Activated CD8-positive, alpha-beta memory T cell treated with anti-CD3 and anti-CD28 coated beads, Interleukin-2, amount 10 ng/mL, durations not matched to agents 7 days and 5 days (primary cell): ENCODE data around the gene LRP1B. TPM values are rescaled to one million over a fixed set of nuclear protein-coding genes. Genes with fewer than 3 reads are reported as not detected.

Experiments
- ATAC-seq: fragments of 150-1000 bp; cut with Tn5 transposase; one replicate; pipeline ENCODE4 v1.10.0; 2021; ENCODE audit warnings: moderate library complexity
- CTCF ChIA-PET: fragments of 350-600 bp; sonication (Branson Sonifier 250); formaldehyde crosslinking; loops from one replicate; lab custom pipeline; 2021; ENCODE audit warnings: antibody characterized with exemption; lab: Charles Lee
- DNase-seq: peaks from one replicate; pipeline ENCODE4 v3.0.0-alpha.2; 2020
- H3K27ac Mint-ChIP-seq: one replicate; pipeline ENCODE4 v1.8.0; 2021; ENCODE audit warnings: mild to moderate bottlenecking, mixed read lengths
- H3K27me3 Mint-ChIP-seq: one replicate; pipeline ENCODE4 v1.8.0; 2021; ENCODE audit warnings: mixed read lengths
- H3K36me3 Mint-ChIP-seq: one replicate; pipeline ENCODE4 v1.8.0; 2021; ENCODE audit warnings: mild to moderate bottlenecking, mixed read lengths
- H3K4me1 Mint-ChIP-seq: one replicate; pipeline ENCODE4 v1.8.0; 2021; ENCODE audit warnings: mixed read lengths
- H3K4me3 Mint-ChIP-seq: one replicate; pipeline ENCODE4 v1.8.0; 2021; ENCODE audit warnings: mild to moderate bottlenecking, moderate library complexity, mixed read lengths
- H3K9me3 Mint-ChIP-seq: one replicate; pipeline ENCODE4 v1.8.0; 2022; ENCODE audit warnings: low read depth, mixed read lengths
- total RNA-seq, 2 experiments: library from RNA; stranded (reverse); gene quantifications; one replicate each; pipeline ENCODE4 v1.2.3, GENCODE V29; 2021

The LRP1B gene
- total RNA-seq, 2 experiments from 2014 or later = not detected

DNA sequence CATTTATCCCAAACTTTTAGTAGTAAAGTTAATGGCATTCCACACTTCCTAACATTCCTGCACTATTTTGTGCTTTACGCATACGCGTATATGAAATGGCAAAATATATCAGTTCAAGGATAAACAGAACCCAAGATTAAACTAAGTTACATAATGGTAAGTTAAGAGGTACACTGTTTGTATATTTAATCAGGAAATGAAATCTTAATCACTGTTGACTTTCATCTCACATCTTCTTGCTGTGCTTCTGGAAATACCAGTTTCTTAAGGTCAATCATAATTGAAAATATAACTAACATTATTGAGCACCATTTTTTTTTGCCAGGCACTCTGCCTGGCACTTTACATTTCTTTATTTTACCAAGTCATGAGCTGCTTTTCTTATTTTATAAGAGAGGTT is 565.2 kb downstream of the LRP1B start:
- Mint-ChIP-seq H3K27me3 (no peaks in the 10 kb centered on the region), H3K36me3 (no peaks in the 10 kb centered on the region), H3K4me1 (no peaks in the 10 kb centered on the region), H3K9me3 (peaks cover 5% of the 10 kb centered on the region), H3K4me3 (no peak overlapping the region), H3K27ac (no peak overlapping the region)
- CTCF ChIA-PET = no interaction called here
- no peak for DNase-seq
- no peak for ATAC-seq

DNA sequence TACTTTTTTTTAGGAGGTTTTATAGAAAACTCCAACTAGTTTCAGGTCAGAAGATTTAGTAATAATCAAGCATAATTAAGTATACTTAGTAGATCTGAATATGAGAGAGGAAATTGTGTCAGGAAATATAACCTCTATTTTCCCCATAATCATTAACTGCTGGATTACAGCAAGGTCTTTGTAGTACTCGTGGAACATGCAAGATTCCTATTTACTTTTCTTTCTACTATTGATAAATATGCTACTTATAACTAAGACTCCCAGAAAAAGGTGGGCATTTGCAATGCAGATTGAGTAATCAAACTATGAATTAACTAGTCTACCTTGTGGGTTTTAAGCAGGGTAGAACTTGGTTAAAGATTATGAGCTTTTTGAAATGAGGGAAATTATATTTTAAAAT is 570.1 kb downstream of the LRP1B start:
- ATAC-seq (no peak), DNase-seq (no peak)
- Mint-ChIP-seq H3K9me3 (peaks cover 4% of the 10 kb centered on the region), H3K27me3 (no peaks in the 10 kb centered on the region), H3K36me3 (no peaks in the 10 kb centered on the region), H3K4me1 (no peaks in the 10 kb centered on the region), H3K4me3 (no peak overlapping the region), H3K27ac (no peak overlapping the region)
- CTCF ChIA-PET = no interaction called here

DNA sequence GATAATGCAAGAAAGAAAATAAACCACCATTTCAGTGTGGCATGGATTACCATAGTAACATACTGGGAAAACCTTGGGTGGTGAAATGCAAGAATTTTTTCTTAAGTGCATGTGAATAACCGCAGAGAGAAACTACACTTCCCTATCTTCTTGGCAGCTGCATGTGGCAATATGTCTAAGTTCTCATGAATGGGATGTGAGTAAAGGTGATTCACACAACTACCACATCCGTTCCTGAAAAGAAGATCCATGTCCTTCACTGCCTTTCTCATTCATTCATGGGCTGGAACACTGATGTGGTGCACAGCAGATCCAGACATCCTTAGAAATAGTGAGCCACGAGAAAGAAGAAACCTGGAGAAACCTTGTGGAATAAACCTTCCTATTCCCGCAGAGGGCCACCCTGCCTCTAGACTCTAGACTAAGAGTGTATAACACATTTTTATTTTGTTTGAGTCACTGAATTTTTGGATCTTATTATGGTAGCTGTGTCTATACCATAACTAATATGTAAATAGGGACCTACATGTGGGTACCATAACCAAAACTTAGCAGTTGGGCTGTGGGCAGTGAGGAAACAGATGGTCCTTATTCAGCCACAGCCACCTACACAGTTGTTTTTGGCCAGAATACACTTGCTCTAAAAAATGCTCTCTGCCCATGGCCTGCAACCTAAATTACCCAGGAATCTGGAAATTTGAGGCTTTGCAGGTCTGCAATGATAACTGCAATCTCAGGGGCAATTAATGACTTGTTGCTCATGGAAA is 573.3 kb downstream of the LRP1B start:
- H3K36me3 Mint-ChIP-seq = no peaks in the 10 kb centered on the region
- no peak for DNase-seq
- H3K4me3 Mint-ChIP-seq = no peak overlapping the region
- H3K27ac Mint-ChIP-seq = no peak overlapping the region
- no peaks in the 10 kb centered on the region for H3K4me1 Mint-ChIP-seq
- H3K27me3 Mint-ChIP-seq = no peaks in the 10 kb centered on the region
- peaks cover 6% of the 10 kb centered on the region for H3K9me3 Mint-ChIP-seq
- no peak for ATAC-seq
- CTCF ChIA-PET = no interaction called here

DNA sequence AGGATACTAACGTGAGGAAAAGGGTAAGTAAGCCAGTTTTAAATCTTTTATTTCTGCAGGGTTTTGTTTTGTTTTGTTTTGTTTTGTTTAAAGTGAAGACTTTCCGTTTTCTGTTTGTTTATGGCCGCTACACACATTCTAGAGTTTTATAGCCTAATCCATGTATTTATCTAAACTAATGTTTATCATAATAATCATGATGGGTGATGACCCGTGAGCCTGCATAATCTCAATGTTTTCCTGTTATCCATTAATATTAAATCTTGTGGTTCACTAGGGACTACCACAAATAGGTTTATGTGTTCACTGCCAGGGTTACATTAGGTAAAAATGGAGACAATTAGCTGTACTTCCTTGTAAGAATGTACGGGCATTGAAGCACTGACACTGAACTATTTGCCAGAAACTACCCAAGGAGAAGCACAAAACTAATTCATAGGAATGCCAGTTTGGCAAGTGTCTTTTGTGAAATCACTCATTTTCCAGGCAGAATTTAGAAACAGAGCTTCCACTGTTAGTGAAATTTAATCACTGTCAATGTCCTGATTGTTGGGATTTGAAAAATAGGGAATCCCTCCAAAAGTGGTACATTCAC is 574.8 kb downstream of the LRP1B start:
- Mint-ChIP-seq H3K4me1 (no peaks in the 10 kb centered on the region), H3K27ac (no peak overlapping the region), H3K27me3 (no peaks in the 10 kb centered on the region), H3K9me3 (peaks cover 6% of the 10 kb centered on the region), H3K36me3 (no peaks in the 10 kb centered on the region), H3K4me3 (no peak overlapping the region)
- ATAC-seq (no peak), DNase-seq (no peak)
- CTCF ChIA-PET = no interaction called here

DNA sequence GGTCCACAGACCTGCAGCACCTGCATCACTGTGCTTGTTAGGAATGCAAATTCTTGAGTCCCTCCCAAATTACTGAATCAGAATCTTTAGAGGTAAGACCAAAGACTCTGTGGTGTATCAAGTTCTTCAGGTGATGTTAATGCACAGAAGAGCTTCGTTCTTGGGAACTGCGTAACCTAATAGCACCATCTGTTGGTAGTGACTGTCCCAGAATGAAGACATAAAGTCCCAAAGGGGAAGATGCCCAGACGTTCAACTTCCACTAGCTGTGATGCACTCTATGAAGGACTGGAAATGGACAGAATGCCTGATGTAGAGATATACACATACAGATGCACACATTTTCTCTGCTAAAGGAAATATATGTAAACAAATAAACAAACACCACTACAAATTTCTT is 576.0 kb downstream of the LRP1B start:
- no peaks in the 10 kb centered on the region for H3K4me1 Mint-ChIP-seq
- H3K27ac Mint-ChIP-seq = no peak overlapping the region
- CTCF ChIA-PET = interaction anchor here (0.7 kb wide), 1 partner anchor 14 kb away, joined by 3 read pairs; no protein-coding TSS in a partner anchor
- H3K36me3 Mint-ChIP-seq = no peaks in the 10 kb centered on the region
- H3K9me3 Mint-ChIP-seq = peaks cover 6% of the 10 kb centered on the region
- H3K27me3 Mint-ChIP-seq = no peaks in the 10 kb centered on the region
- no peak for DNase-seq
- H3K4me3 Mint-ChIP-seq = no peak overlapping the region
- ATAC-seq = no peak

DNA sequence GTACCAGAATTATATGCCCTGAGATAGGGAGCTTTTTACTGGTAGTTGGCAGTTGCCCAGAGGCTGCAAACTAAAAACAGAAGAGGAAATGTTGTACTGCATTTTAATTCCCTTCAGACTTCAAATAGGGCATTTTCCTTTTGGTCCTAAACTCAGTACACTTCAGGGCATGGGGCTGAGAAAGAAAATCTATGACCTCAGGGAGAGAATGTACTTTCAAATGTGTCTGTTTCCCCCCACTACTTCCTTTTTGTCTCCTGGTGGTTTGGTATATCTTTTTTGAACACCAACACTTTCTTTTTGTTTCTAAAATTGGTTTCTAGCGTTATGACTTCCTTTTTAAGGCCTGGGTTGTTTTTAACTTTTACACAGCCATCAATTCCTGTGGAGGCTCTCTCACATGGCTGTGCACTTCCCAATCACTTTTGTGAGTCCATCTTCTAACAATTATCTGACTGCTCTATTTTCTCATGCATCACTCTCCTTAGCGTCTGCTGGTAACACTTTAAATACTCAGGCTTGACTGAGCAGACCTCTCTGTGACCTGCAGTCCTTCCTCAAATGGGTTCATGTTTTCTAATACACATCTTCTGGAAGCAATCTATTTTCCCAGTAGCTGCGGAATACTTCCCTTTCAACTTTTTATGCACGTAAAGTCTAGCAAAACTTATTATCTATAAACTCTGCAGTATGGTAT is 596.0 kb downstream of the LRP1B start:
- Mint-ChIP-seq H3K9me3 (peaks cover 5% of the 10 kb centered on the region), H3K27me3 (no peaks in the 10 kb centered on the region), H3K27ac (no peak overlapping the region), H3K4me3 (no peak overlapping the region), H3K36me3 (no peaks in the 10 kb centered on the region), H3K4me1 (no peaks in the 10 kb centered on the region)
- DNase-seq (no peak), ATAC-seq (no peak)
- CTCF ChIA-PET = no interaction called here

DNA sequence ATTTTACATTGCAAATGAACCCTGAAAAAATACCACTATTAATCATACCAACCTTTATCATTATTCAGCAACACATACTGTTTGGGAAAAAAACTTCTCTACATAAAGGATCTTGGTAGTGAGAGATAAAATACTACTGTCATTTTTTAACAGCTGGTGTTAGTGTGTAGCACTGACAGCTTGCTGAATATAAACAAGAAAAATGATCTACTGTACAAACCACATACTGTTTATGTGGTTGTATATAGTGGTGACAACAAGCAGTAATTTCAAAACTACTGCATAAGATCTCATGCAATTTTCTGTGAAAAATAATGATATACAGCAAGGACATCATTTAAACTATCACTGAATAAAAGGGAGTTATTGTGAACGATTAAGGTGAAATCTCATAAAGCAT is 601.2 kb downstream of the LRP1B start:
- H3K27ac Mint-ChIP-seq = no peak overlapping the region
- H3K4me1 Mint-ChIP-seq = no peaks in the 10 kb centered on the region
- H3K9me3 Mint-ChIP-seq = peaks cover 2% of the 10 kb centered on the region
- CTCF ChIA-PET = no interaction called here
- H3K4me3 Mint-ChIP-seq = no peak overlapping the region
- no peaks in the 10 kb centered on the region for H3K36me3 Mint-ChIP-seq
- DNase-seq (no peak), ATAC-seq (no peak)
- H3K27me3 Mint-ChIP-seq = no peaks in the 10 kb centered on the region

DNA sequence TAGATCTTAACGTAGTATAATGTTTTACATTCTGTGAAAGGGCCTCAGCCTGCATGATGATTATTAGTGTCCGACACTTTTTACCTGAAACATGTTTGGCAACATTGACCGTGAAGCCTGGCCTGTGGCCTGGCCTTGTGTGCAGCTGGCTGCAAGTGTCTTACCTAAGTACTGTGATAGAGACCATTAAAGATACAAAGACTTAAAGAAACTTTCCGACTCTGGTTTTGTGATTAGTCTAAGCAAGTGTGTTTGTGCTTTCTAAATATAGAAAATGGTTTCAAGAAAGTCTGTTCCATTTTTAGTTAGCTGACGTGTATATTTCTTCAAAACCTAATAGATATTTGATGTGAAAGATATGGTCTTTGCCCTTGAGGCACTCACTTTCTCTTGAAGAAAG is 601.8 kb downstream of the LRP1B start:
- Mint-ChIP-seq H3K36me3 (no peaks in the 10 kb centered on the region), H3K27me3 (no peaks in the 10 kb centered on the region), H3K27ac (no peak overlapping the region), H3K4me3 (no peak overlapping the region), H3K4me1 (no peaks in the 10 kb centered on the region), H3K9me3 (no peaks in the 10 kb centered on the region)
- CTCF ChIA-PET = no interaction called here
- DNase-seq (no peak), ATAC-seq (no peak)

DNA sequence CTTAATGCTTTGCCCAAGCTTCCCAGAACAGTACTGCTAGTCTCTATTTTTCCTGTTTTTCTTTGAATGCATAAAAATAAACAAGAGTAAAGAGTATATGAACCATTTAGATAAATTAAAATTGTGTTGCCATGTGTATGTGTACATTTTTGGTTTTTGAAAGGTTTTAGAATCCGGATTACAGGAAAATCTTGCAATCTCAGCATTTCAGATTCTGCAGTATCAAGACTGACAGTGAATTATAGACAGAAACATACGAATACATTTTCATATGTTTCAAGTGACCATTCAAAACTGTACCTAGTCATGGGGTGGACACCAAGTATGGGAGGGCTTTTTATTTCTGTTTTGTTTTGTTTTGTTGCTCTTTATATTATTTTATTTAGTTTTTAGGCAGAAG is 604.1 kb downstream of the LRP1B start:
- CTCF ChIA-PET = no interaction called here
- Mint-ChIP-seq H3K9me3 (peaks cover 2% of the 10 kb centered on the region), H3K27me3 (no peaks in the 10 kb centered on the region), H3K4me1 (no peaks in the 10 kb centered on the region), H3K36me3 (no peaks in the 10 kb centered on the region), H3K4me3 (no peak overlapping the region), H3K27ac (no peak overlapping the region)
- no peak for DNase-seq
- ATAC-seq = no peak

DNA sequence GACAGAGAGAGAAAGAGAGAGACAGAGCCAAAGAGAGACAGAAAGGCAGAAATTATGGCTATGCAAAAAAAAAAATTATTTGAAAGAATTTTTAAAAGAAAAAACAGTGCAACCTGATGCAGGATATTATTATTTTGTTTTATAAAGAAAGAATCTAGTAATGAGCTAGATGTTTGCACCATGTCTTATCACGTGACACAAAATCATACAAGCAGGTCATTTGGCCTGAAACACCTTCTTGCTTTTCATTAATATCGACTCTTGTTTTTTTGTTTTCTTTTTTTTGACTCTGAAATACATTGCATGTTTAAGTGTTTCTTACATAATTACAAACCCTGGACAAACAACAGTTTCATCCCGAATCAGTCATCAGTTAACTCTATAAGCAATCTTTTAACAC is 606.0 kb downstream of the LRP1B start:
- Mint-ChIP-seq H3K36me3 (no peaks in the 10 kb centered on the region), H3K4me3 (no peak overlapping the region), H3K27ac (no peak overlapping the region), H3K4me1 (no peaks in the 10 kb centered on the region), H3K27me3 (no peaks in the 10 kb centered on the region), H3K9me3 (peaks cover 2% of the 10 kb centered on the region)
- ATAC-seq = no peak
- CTCF ChIA-PET = interaction anchor here (0.6 kb wide), 1 partner anchor 1149 kb away, joined by 3 read pairs; no protein-coding TSS in a partner anchor
- no peak for DNase-seq

DNA sequence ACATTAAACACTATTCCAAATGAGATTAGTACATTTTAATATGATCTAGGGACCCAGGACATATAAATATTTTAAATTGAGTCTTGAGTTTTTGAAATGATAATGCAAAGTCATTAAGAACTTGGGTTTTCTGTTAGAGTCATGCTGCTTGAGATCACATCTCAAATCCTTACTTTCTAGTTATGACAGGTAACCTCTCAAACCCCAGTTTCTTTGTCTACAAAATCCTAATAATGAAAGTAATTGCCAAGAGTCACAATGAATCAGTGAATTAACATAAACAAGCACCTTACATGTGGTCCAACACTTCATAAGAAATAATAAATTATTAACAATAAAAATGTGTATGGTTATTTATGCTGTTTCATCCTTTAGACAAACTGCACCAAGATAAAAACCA is 607.6 kb downstream of the LRP1B start:
- Mint-ChIP-seq H3K36me3 (no peaks in the 10 kb centered on the region), H3K4me3 (no peak overlapping the region), H3K27ac (no peak overlapping the region), H3K9me3 (peaks cover 2% of the 10 kb centered on the region), H3K27me3 (no peaks in the 10 kb centered on the region), H3K4me1 (no peaks in the 10 kb centered on the region)
- CTCF ChIA-PET = no interaction called here
- ATAC-seq (no peak), DNase-seq (no peak)

DNA sequence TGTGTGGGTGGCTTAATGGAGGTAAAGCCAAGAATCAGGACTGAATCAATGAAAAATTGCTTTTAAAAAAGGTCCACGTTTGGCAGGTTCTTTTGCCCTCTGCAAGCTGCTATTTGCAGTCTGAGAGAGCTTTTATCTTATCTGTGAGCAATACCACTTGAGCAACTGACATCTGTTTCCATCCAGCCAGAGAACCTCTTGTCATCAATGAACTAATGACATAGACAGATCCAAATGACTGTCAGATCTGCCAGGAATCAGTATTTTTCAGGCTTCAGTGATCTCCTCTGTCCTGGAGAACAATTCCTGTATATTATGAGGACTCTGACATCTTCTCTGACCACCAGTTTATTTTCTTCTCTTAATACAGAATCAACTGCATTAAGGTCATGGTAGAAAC is 608.1 kb downstream of the LRP1B start:
- Mint-ChIP-seq H3K9me3 (peaks cover 2% of the 10 kb centered on the region), H3K27ac (no peak overlapping the region)

DNA sequence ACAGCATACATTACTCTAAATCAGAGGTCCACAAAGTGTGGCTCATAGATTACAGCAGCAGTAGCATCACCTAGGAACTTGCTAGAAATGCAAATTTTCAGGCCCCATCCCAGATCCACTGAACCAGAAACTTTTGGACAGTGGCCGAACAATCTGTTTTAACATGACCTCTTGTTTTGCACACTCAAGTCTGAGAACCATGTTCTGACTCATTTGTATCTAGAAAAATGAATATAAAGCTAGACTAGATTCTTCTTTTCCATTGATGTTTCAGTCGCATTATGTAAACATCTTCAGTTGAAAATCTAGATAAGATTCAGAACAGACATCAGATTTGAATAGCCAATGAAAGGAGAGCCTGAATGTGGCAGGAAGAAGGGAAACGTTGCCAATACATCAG is 608.8 kb downstream of the LRP1B start:
- no peaks in the 10 kb centered on the region for H3K36me3 Mint-ChIP-seq

More for the DNA sequence above, 608.1 kb downstream of the LRP1B start:
- H3K27me3 Mint-ChIP-seq = no peaks in the 10 kb centered on the region
- DNase-seq (no peak), ATAC-seq (no peak)
- no peaks in the 10 kb centered on the region for H3K4me1 Mint-ChIP-seq
- CTCF ChIA-PET = no interaction called here
- no peak overlapping the region for H3K4me3 Mint-ChIP-seq
- no peaks in the 10 kb centered on the region for H3K36me3 Mint-ChIP-seq

DNA sequence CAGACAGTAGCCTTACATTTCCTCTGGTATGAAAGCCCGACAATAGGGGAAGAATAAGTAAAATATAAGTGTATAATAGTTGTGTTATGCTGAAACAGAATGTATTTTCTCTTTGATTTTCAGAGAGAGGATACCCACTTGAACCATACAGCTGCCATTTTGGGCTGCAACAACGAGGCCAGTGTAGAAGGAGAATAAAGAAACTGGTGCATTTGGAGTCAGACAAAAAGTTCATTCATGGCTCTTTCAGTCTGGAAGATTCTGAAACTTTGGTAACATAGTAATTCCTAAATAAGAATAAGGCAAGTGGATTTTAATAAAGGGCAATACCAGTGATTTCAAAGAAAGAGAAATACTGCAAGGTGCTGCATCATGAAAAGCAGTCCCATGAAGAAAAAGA is 610.9 kb downstream of the LRP1B start:
- H3K4me1 Mint-ChIP-seq = no peaks in the 10 kb centered on the region
- CTCF ChIA-PET = no interaction called here
- DNase-seq = no peak
- H3K36me3 Mint-ChIP-seq = no peaks in the 10 kb centered on the region
- no peak overlapping the region for H3K4me3 Mint-ChIP-seq
- no peaks in the 10 kb centered on the region for H3K27me3 Mint-ChIP-seq
- no peak for ATAC-seq
- H3K27ac Mint-ChIP-seq = no peak overlapping the region
- H3K9me3 Mint-ChIP-seq = peaks cover 4% of the 10 kb centered on the region

More for the DNA sequence above, 608.8 kb downstream of the LRP1B start:
- ATAC-seq (no peak), DNase-seq (no peak)
- peaks cover 4% of the 10 kb centered on the region for H3K9me3 Mint-ChIP-seq
- no peak overlapping the region for H3K4me3 Mint-ChIP-seq
- CTCF ChIA-PET = no interaction called here
- H3K27me3 Mint-ChIP-seq = no peaks in the 10 kb centered on the region
- H3K4me1 Mint-ChIP-seq = no peaks in the 10 kb centered on the region
- no peak overlapping the region for H3K27ac Mint-ChIP-seq
